HUES64 (cell line): ENCODE results near the gene ASB2.
A peak's percentile ranks its signal among the peaks of the same experiment; 100 is the strongest.

Source experiments
- H3K27ac ChIP-seq: 2 replicates; pipeline ENCODE4 v1.7.0; 2013; ENCODE audit warnings: low read depth, low read length, inconsistent platforms
- H3K27me3 ChIP-seq: 2 replicates; pipeline ENCODE4 v1.6.1; 2013; ENCODE audit warnings: mild to moderate bottlenecking, low read length; ENCODE audit not compliant: insufficient read depth
- H3K36me3 ChIP-seq: 2 replicates; pipeline ENCODE4 v1.6.1; 2013; ENCODE audit warnings: mild to moderate bottlenecking, low read length; ENCODE audit not compliant: insufficient read depth
- H3K4me1 ChIP-seq: 2 replicates; pipeline ENCODE4 v1.6.1; 2013; ENCODE audit warnings: mild to moderate bottlenecking, low read length, moderate library complexity; ENCODE audit not compliant: insufficient read depth
- H3K4me3 ChIP-seq: 2 replicates; pipeline ENCODE4 v1.5.1; 2013; ENCODE audit warnings: mild to moderate bottlenecking, low read length, moderate library complexity
- H3K9ac ChIP-seq: 2 replicates; pipeline ENCODE4 v1.6.1; 2013; ENCODE audit warnings: mild to moderate bottlenecking, low read depth, low read length
- H3K9me3 ChIP-seq: 2 replicates; pipeline ENCODE4 v1.6.1; 2013; ENCODE audit warnings: low read depth, low read length; ENCODE audit not compliant: insufficient read depth
- WGBS: fragments of 150-250, 120-280 bp; methylation state at CpG from one replicate; pipeline ENCODE4 v1.1.7; 2013; ENCODE audit warnings: missing lambda C conversion rate; 5-methylcytosine and 5-hydroxymethylcytosine counted together

Gene ASB2

GRCh38 chr14:93959239-93960107, 16.9 kb downstream of the ASB2 start:
- Histone ChIP-seq H3K9me3 (no peaks in the 10 kb centered on the region), H3K9ac (peak overlapping the region; percentile 41; the same call in 1 of the 2 replicates), H3K27me3 (no peaks in the 10 kb centered on the region), H3K4me1 (peaks cover 11% of the 10 kb centered on the region; the same call in 1 of the 2 replicates), H3K4me3 (no peak overlapping the region), H3K27ac (peak overlapping the region; percentile 51), H3K36me3 (no peaks in the 10 kb centered on the region)
- WGBS, result 68% methylated on average over 23 of the region's 23 CpGs

GRCh38 chr14:93958567-93959238, 17.7 kb downstream of the ASB2 start:
- Histone ChIP-seq H3K27me3 (no peaks in the 10 kb centered on the region), H3K9me3 (no peaks in the 10 kb centered on the region), H3K27ac (peak overlapping the region; percentile 39; the same call in 1 of the 2 replicates), H3K36me3 (no peaks in the 10 kb centered on the region), H3K4me3 (no peak overlapping the region), H3K9ac (0 out of 2 replicates have a peak overlapping the region, but pooled peaks have one; percentile 9), H3K4me1 (peaks cover 14% of the 10 kb centered on the region; the same call in 1 of the 2 replicates)
- WGBS, result 89% methylated on average over 7 of the region's 7 CpGs

GRCh38 chr14:93957751-93958566, 18.4 kb downstream of the ASB2 start:
- Histone ChIP-seq H3K36me3 (no peaks in the 10 kb centered on the region), H3K27me3 (no peaks in the 10 kb centered on the region), H3K4me1 (peaks cover 14% of the 10 kb centered on the region), H3K4me3 (no peak overlapping the region), H3K27ac (no peak overlapping the region), H3K9ac (no peak overlapping the region), H3K9me3 (no peaks in the 10 kb centered on the region)
- WGBS, result 94% methylated on average over 16 of the region's 16 CpGs

- H3K9me3 ChIP-seq, result no peaks in the 10 kb centered on the region
- no peak overlapping the region for H3K27ac ChIP-seq
- H3K27me3 ChIP-seq, result no peaks in the 10 kb centered on the region
- no peak overlapping the region for H3K9ac ChIP-seq
- H3K36me3 ChIP-seq, result no peaks in the 10 kb centered on the region
- no peak overlapping the region for H3K4me3 ChIP-seq
- peaks cover 14% of the 10 kb centered on the region for H3K4me1 ChIP-seq
- WGBS, result 95% methylated on average over 7 of the region's 7 CpGs
These were observed 19.0 kb downstream of the ASB2 start for GRCh38 chr14:93957333-93957710.

GRCh38 chr14:93956514-93957332, 19.6 kb downstream of the ASB2 start:
- H3K36me3 ChIP-seq, result no peaks in the 10 kb centered on the region
- WGBS, result 79% methylated on average over 14 of the region's 14 CpGs
- H3K27ac ChIP-seq, result no peak overlapping the region
- H3K27me3 ChIP-seq, result no peaks in the 10 kb centered on the region
- peaks cover 14% of the 10 kb centered on the region for H3K4me1 ChIP-seq
- H3K4me3 ChIP-seq, result no peak overlapping the region
- no peak overlapping the region for H3K9ac ChIP-seq
- no peaks in the 10 kb centered on the region for H3K9me3 ChIP-seq

GRCh38 chr14:93955850-93956481, 20.4 kb downstream of the ASB2 start:
- 72% methylated on average over 7 of the region's 8 CpGs for WGBS

GRCh38 chr14:93954900-93955849, 21.2 kb downstream of the ASB2 start:
- H3K36me3 ChIP-seq, result no peaks in the 10 kb centered on the region
- WGBS, result 81% methylated on average over 18 of the region's 19 CpGs
- no peaks in the 10 kb centered on the region for H3K9me3 ChIP-seq
- H3K9ac ChIP-seq, result no peak overlapping the region
- no peaks in the 10 kb centered on the region for H3K27me3 ChIP-seq
- no peak overlapping the region for H3K4me3 ChIP-seq
- H3K27ac ChIP-seq, result no peak overlapping the region
- H3K4me1 ChIP-seq, result peaks cover 14% of the 10 kb centered on the region

More at GRCh38 chr14:93955850-93956481, 20.4 kb downstream of the ASB2 start:
- H3K27me3 ChIP-seq, result no peaks in the 10 kb centered on the region
- H3K9ac ChIP-seq, result no peak overlapping the region
- no peaks in the 10 kb centered on the region for H3K36me3 ChIP-seq
- no peaks in the 10 kb centered on the region for H3K9me3 ChIP-seq
- H3K4me3 ChIP-seq, result no peak overlapping the region
- H3K4me1 ChIP-seq, result peaks cover 14% of the 10 kb centered on the region
- no peak overlapping the region for H3K27ac ChIP-seq

- no peak overlapping the region for H3K9ac ChIP-seq
- no peaks in the 10 kb centered on the region for H3K27me3 ChIP-seq
- H3K27ac ChIP-seq, result no peak overlapping the region
- 81% methylated on average over 4 of the region's 4 CpGs for WGBS
- no peaks in the 10 kb centered on the region for H3K9me3 ChIP-seq
- no peaks in the 10 kb centered on the region for H3K36me3 ChIP-seq
- H3K4me1 ChIP-seq, result peaks cover 10% of the 10 kb centered on the region
- no peak overlapping the region for H3K4me3 ChIP-seq
These were observed 21.9 kb downstream of the ASB2 start for GRCh38 chr14:93954516-93954830.

GRCh38 chr14:93953739-93954515, 22.4 kb downstream of the ASB2 start:
- Histone ChIP-seq H3K9ac (no peak overlapping the region), H3K27me3 (no peaks in the 10 kb centered on the region), H3K4me3 (no peak overlapping the region), H3K36me3 (no peaks in the 10 kb centered on the region), H3K27ac (no peak overlapping the region), H3K9me3 (no peaks in the 10 kb centered on the region), H3K4me1 (peaks cover 7% of the 10 kb centered on the region)
- 78% methylated on average over 18 of the region's 18 CpGs for WGBS
